HEK293 (cell line): ENCODE measurements around the gene SCAF1.

Source experiments
- YY1 ChIP-seq: fragments of 450-650 bp; formaldehyde crosslinking; IDR thresholded peaks from 2 replicates; pipeline ENCODE4 v1.5.1; 2018; ENCODE audit warnings: missing biosample characterization, missing genetic modification characterization
- ZNF473 ChIP-seq: fragments of 450-650 bp; formaldehyde crosslinking; IDR thresholded peaks from 2 replicates; pipeline ENCODE4 v1.5.1; 2017; ENCODE audit warnings: missing biosample characterization, missing genetic modification characterization
- TF ChIP-seq, protein P1 (sequence below): fragments of 450-650 bp; formaldehyde crosslinking; IDR thresholded peaks from 2 replicates; pipeline ENCODE4 v1.5.1; 2017; ENCODE audit warnings: missing biosample characterization, missing genetic modification characterization
- TF ChIP-seq, protein P2 (sequence below): fragments of 450-650 bp; formaldehyde crosslinking; IDR thresholded peaks from 2 replicates; pipeline ENCODE4 v1.5.1; 2016; ENCODE audit warnings: missing biosample characterization, missing genetic modification characterization

DNA sequence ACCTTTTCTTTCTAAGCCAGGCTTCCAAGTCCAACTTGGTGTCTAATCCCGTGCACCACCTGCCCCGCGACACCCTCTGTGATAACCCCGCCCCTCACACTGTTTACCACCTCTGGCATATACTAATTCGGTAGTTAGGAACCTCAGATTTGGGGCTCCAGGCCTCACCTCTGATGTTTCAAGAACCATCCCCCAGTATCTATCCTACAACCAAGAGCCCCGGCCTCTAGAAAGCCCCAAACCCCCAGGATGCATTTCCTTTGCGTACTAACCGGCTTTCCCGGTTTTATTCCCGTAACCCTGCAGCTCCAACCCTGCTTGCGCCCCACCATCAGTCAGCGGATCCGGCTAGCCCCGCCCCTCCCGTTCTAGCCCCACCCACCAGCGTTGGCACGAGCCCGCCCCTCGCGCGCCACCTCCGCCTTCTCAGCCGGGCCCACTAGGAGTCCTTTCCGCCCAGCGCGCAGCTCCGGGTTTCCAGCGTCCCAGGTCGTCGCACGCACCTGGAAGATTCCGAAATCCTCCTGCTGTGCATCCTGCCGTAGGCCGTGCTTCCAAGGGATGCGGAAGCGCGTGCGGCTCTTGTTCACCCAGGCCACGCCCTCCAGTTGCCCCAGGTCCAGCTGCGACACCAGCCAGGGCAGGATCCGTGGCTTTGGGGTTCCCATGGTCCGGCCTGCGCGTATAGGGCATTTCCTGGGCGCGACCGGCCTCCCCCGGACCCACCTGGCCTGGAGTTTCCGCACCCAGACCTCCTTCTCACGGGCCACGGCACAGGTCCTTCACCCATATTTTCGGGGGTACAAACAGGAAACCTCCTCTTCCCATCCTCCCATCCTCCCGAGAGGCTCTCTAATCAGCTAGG, 22.4 kb downstream of the SCAF1 start:
- TF ChIP-seq, protein P1, sequence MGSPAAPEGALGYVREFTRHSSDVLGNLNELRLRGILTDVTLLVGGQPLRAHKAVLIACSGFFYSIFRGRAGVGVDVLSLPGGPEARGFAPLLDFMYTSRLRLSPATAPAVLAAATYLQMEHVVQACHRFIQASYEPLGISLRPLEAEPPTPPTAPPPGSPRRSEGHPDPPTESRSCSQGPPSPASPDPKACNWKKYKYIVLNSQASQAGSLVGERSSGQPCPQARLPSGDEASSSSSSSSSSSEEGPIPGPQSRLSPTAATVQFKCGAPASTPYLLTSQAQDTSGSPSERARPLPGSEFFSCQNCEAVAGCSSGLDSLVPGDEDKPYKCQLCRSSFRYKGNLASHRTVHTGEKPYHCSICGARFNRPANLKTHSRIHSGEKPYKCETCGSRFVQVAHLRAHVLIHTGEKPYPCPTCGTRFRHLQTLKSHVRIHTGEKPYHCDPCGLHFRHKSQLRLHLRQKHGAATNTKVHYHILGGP (tag by site-specific recombination): no peak
- TF ChIP-seq, protein P2, sequence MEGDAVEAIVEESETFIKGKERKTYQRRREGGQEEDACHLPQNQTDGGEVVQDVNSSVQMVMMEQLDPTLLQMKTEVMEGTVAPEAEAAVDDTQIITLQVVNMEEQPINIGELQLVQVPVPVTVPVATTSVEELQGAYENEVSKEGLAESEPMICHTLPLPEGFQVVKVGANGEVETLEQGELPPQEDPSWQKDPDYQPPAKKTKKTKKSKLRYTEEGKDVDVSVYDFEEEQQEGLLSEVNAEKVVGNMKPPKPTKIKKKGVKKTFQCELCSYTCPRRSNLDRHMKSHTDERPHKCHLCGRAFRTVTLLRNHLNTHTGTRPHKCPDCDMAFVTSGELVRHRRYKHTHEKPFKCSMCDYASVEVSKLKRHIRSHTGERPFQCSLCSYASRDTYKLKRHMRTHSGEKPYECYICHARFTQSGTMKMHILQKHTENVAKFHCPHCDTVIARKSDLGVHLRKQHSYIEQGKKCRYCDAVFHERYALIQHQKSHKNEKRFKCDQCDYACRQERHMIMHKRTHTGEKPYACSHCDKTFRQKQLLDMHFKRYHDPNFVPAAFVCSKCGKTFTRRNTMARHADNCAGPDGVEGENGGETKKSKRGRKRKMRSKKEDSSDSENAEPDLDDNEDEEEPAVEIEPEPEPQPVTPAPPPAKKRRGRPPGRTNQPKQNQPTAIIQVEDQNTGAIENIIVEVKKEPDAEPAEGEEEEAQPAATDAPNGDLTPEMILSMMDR: peak; percentile 30; the same call in 1 of the 2 replicates
- no peak for TF ChIP-seq YY1
- TF ChIP-seq ZNF473 (tag by site-specific recombination): no peak
